CD14-positive monocyte (primary cell): Measurements from ENCODE around the gene PRKAR1B. TPM values are rescaled to one million over a fixed set of nuclear protein-coding genes. Genes with fewer than 3 reads are reported as not detected.

ENCODE experiments used
- DNase-seq, 3 donors: peaks; one replicate each; pipeline ENCODE4 v3.0.0-alpha.2; 2011 to 2022
- H2AFZ ChIP-seq: 2 replicates; pipeline ENCODE4 v1.6.0; 2012; ENCODE audit warnings: mild to moderate bottlenecking, low read depth, low read length, inconsistent platforms; ENCODE audit not compliant: insufficient read depth, poor library complexity, severe bottlenecking
- H3K27ac ChIP-seq, 2 donors: 1 replicate in 1 of 2; 2 replicates in 1 of 2; pipeline ENCODE4 v1.5.1; 2012 to 2013; ENCODE audit warnings: low read length in 2 of 2, control low read depth in 1 of 2, inconsistent platforms in 1 of 2, low read depth in 1 of 2, mild to moderate bottlenecking in 1 of 2
- H3K27me3 ChIP-seq, 2 donors: one replicate each; pipeline versions ENCODE4 v1.6.0 to v1.6.1; 2011 to 2013; ENCODE audit warnings: low read length in 2 of 2; ENCODE audit not compliant: control insufficient read depth in 2 of 2, insufficient read depth in 2 of 2
- H3K36me3 ChIP-seq, 2 donors: replicated peaks in 1 of 2; 1 replicate in 1 of 2; 2 replicates in 1 of 2; pipeline versions ENCODE4 v1.5.1 to v1.6.1; 2012 to 2013; ENCODE audit warnings: low read length in 2 of 2, control low read depth in 1 of 2, inconsistent platforms in 1 of 2, mild to moderate bottlenecking in 1 of 2; ENCODE audit not compliant: insufficient read depth in 2 of 2, control insufficient read depth in 1 of 2
- H3K4me1 ChIP-seq, 2 donors: 1 replicate in 1 of 2; 2 replicates in 1 of 2; pipeline versions ENCODE4 v1.5.1 to v1.6.1; 2012 to 2013; ENCODE audit warnings: low read length in 2 of 2, control low read depth in 1 of 2, inconsistent platforms in 1 of 2, mild to moderate bottlenecking in 1 of 2, moderate library complexity in 1 of 2; ENCODE audit not compliant: insufficient read depth in 2 of 2, control insufficient read depth in 1 of 2
- H3K4me2 ChIP-seq: replicated peaks from 2 replicates; pipeline ENCODE3; 2012; ENCODE audit warnings: low read length, moderate library complexity, mild to moderate bottlenecking; ENCODE audit not compliant: poor library complexity, severe bottlenecking; ENCODE audit errors: extremely low read depth
- H3K4me3 ChIP-seq, 3 experiments: fragments of 200-600 bp in 1 of 3; sonication (generic) in 1 of 3; replicated peaks in 1 of 3; 1 replicate in 2 of 3; 2 replicates in 1 of 3; pipeline ENCODE4 v1.5.1; 2011 to 2013; ENCODE audit warnings: low read length in 3 of 3, mild to moderate bottlenecking in 3 of 3, control low read depth in 2 of 3, low read depth in 2 of 3, inconsistent platforms in 1 of 3, moderate library complexity in 1 of 3
- H3K79me2 ChIP-seq: 2 replicates; pipeline ENCODE4 v1.6.0; 2012; ENCODE audit warnings: mild to moderate bottlenecking, control low read depth, inconsistent platforms, low read length, moderate library complexity; ENCODE audit not compliant: insufficient read depth
- H3K9ac ChIP-seq: 2 replicates; pipeline ENCODE4 v1.6.0; 2017; ENCODE audit warnings: low read length, mild to moderate bottlenecking; ENCODE audit not compliant: insufficient read depth, poor library complexity, severe bottlenecking
- H3K9me3 ChIP-seq, 2 donors: replicated peaks in 1 of 2; 1 replicate in 1 of 2; 2 replicates in 1 of 2; pipeline versions ENCODE4 v1.5.1 to v1.6.1; 2012 to 2013; ENCODE audit warnings: low read length in 2 of 2, control low read depth in 1 of 2; ENCODE audit not compliant: control insufficient read depth in 1 of 2, insufficient read depth in 1 of 2
- H4K20me1 ChIP-seq: 2 replicates; pipeline ENCODE4 v1.6.0; 2012; ENCODE audit warnings: mild to moderate bottlenecking, low read length, control low read depth, moderate library complexity; ENCODE audit not compliant: insufficient read depth
- H3K27ac Mint-ChIP-seq, 7 donors: one replicate each; pipeline ENCODE4 v1.8.0; 2020; ENCODE audit warnings: mild to moderate bottlenecking in 7 of 7, mixed read lengths in 7 of 7, moderate library complexity in 6 of 7, inconsistent platforms in 2 of 7
- H3K27me3 Mint-ChIP-seq, 3 donors: one replicate each; pipeline ENCODE4 v1.8.0; 2021 to 2022; ENCODE audit warnings: low read depth in 3 of 3, mild to moderate bottlenecking in 3 of 3, mixed read lengths in 3 of 3, moderate library complexity in 3 of 3, inconsistent platforms in 1 of 3
- H3K36me3 Mint-ChIP-seq, 2 donors: one replicate each; pipeline ENCODE4 v1.8.0; 2020; ENCODE audit warnings: mixed read lengths in 2 of 2, inconsistent platforms in 1 of 2, mild to moderate bottlenecking in 1 of 2
- H3K4me1 Mint-ChIP-seq: one replicate; pipeline ENCODE4 v1.8.0; 2020; ENCODE audit warnings: mild to moderate bottlenecking, mixed read lengths
- H3K4me3 Mint-ChIP-seq, 2 donors: one replicate each; pipeline ENCODE4 v1.8.0; 2020; ENCODE audit warnings: mild to moderate bottlenecking in 2 of 2, mixed read lengths in 2 of 2, moderate library complexity in 1 of 2
- H3K9me3 Mint-ChIP-seq, 7 donors: one replicate each; pipeline ENCODE4 v1.8.0; 2020 to 2022; ENCODE audit warnings: mixed read lengths in 7 of 7, mild to moderate bottlenecking in 6 of 7, moderate library complexity in 6 of 7, inconsistent platforms in 2 of 7
- CTCF ChIP-seq: fragments of 200-600 bp; IDR thresholded peaks from one replicate; pipeline ENCODE4 v1.8.0; 2022; ENCODE audit warnings: antibody characterized with exemption, mild to moderate bottlenecking
- WGBS: methylation state at CpG from one replicate; pipeline ENCODE4 v1.1.5; 2013; ENCODE audit warnings: missing lambda C conversion rate; ENCODE audit not compliant: insufficient coverage; 5-methylcytosine and 5-hydroxymethylcytosine counted together
- intact Hi-C, 2 donors: fragments of 100-400 bp; cut with micrococcal nuclease; formaldehyde crosslinking; loops; one replicate each; pipeline versions ENCODE4 v1.15.0 to v1.15.1; 2023
- polyA plus RNA-seq, 3 donors: library from polyadenylated mRNA; depleted of rRNA in 1 of 3; unstranded in 2 of 3; stranded (reverse) in 1 of 3; fragments of 300-500 nt in 2 of 3; fragments of >200 nt in 1 of 3; fragmentation: Illumina TruSeq in 2 of 3; gene quantifications; 1 replicate in 2 of 3; 2 replicates in 1 of 3; pipeline ENCODE4 v1.2.3, GENCODE V29; 2012 to 2021

Gene PRKAR1B
- polyA plus RNA-seq, 3 donors, result 0.94 to 2.1 (median 1.1) TPM

GRCh38 chr7:512541-513311 lies 214.4 kb downstream of the PRKAR1B start:
- intact Hi-C loops, result no loop called here
- 90% methylated on average over 29 of the region's 32 CpGs for WGBS
- TF ChIP-seq CTCF, result no peak
- H2AFZ ChIP-seq, result no peak overlapping the region
- Mint-ChIP-seq H3K4me3 (peak overlapping the region in 1 of 2 donors; percentile 16), H3K27ac (no peak overlapping the region), H3K9me3 (peaks cover 0 to 4% (median 0%) of the 10 kb centered on the region in 7 donors), H3K4me1 (peaks cover 2% of the 10 kb centered on the region), H3K36me3 (no peaks in the 10 kb centered on the region), H3K27me3 (peaks cover 25 to 37% (median 35%) of the 10 kb centered on the region in 3 donors)
- H3K27me3 ChIP-seq, result peaks cover 11 to 31% of the 10 kb centered on the region in 2 donors
- H3K4me3 ChIP-seq, result no peak overlapping the region
- no peak for DNase-seq
- no peak overlapping the region for H3K27ac ChIP-seq
- H3K4me1 ChIP-seq, result no peaks in the 10 kb centered on the region
- H3K79me2 ChIP-seq, result no peaks in the 10 kb centered on the region
- no peak overlapping the region for H3K4me2 ChIP-seq
- H3K9ac ChIP-seq, result no peak overlapping the region
- peaks cover 0 to 5% of the 10 kb centered on the region in 2 donors for H3K9me3 ChIP-seq
- H4K20me1 ChIP-seq, result no peaks in the 10 kb centered on the region
- no peaks in the 10 kb centered on the region for H3K36me3 ChIP-seq

- Histone ChIP-seq H3K79me2 (no peaks in the 10 kb centered on the region), H3K27ac (no peak overlapping the region), H4K20me1 (no peaks in the 10 kb centered on the region), H3K36me3 (no peaks in the 10 kb centered on the region), H3K9ac (no peak overlapping the region), H3K4me2 (no peak overlapping the region), H3K4me1 (no peaks in the 10 kb centered on the region), H3K9me3 (peaks cover 0 to 5% of the 10 kb centered on the region in 2 donors), H3K27me3 (peaks cover 8 to 26% of the 10 kb centered on the region in 2 donors), H2AFZ (no peak overlapping the region), H3K4me3 (no peak overlapping the region)
- Mint-ChIP-seq H3K27me3 (peaks cover 24 to 33% (median 32%) of the 10 kb centered on the region in 3 donors), H3K4me3 (no peak overlapping the region), H3K4me1 (no peaks in the 10 kb centered on the region), H3K27ac (no peak overlapping the region), H3K36me3 (no peaks in the 10 kb centered on the region), H3K9me3 (peaks cover 0 to 2% (median 0%) of the 10 kb centered on the region in 7 donors)
- DNase-seq, result no peak
- TF ChIP-seq CTCF, result no peak
- intact Hi-C loops, result no loop called here
- WGBS, result 97% methylated on average over 18 of the region's 19 CpGs
Observed at GRCh38 chr7:512146-512510, 215.0 kb downstream of the PRKAR1B start.
